Prostate gland (tissue), 2 donors: ENCODE measurements around the gene STYK1.

Experiments used
- POLR2A ChIP-seq: fragments of 450-650 bp; IDR thresholded peaks from one replicate; pipeline ENCODE4 v1.6.1; 2016; ENCODE audit warnings: antibody characterized with exemption, mild to moderate bottlenecking
- POLR2AphosphoS5 ChIP-seq: sonication (generic); formaldehyde crosslinking; IDR thresholded peaks from one replicate; pipeline ENCODE4 v1.6.1; 2017; ENCODE audit warnings: antibody characterized with exemption
- TF ChIP-seq, protein P1 (sequence below), 4 experiments: fragments of 200-600 bp in 2 of 4; fragments of 450-650 bp in 2 of 4; sonication (generic) in 2 of 4; IDR thresholded peaks; 1 replicate in 3 of 4; 2 replicates in 1 of 4; pipeline ENCODE4 v1.5.1; 2016 to 2019; ENCODE audit warnings: antibody characterized with exemption in 4 of 4, mild to moderate bottlenecking in 2 of 4, moderate library complexity in 2 of 4

DNA sequence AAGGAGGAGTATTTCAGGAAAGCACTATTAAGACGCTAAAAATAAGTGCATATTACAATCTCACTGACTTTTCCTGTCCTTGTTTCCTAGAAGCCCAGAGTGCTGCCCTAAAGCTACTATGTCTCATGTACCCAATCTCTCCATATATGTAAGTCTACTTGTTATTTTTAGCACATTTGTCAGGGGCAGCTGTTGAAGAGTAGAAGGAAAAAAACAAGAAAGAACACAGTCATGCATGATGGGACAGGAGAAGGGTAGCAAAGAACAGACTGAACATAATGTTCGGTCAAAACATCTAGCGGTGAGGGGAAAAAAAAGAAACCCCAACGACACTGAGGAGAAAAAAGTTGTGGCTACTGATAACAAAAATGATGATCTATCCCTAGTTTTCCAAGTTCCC lies 35.0 kb upstream of the STYK1 start:
- TF ChIP-seq, protein P1, sequence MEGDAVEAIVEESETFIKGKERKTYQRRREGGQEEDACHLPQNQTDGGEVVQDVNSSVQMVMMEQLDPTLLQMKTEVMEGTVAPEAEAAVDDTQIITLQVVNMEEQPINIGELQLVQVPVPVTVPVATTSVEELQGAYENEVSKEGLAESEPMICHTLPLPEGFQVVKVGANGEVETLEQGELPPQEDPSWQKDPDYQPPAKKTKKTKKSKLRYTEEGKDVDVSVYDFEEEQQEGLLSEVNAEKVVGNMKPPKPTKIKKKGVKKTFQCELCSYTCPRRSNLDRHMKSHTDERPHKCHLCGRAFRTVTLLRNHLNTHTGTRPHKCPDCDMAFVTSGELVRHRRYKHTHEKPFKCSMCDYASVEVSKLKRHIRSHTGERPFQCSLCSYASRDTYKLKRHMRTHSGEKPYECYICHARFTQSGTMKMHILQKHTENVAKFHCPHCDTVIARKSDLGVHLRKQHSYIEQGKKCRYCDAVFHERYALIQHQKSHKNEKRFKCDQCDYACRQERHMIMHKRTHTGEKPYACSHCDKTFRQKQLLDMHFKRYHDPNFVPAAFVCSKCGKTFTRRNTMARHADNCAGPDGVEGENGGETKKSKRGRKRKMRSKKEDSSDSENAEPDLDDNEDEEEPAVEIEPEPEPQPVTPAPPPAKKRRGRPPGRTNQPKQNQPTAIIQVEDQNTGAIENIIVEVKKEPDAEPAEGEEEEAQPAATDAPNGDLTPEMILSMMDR (IDR thresholded peaks at IDR 0.05) = no peak
- TF ChIP-seq POLR2AphosphoS5 (no peak), POLR2A (no peak)
